ENCODE data around the gene DGKI.

- TF ChIP-seq POLR2A (IDR thresholded peaks at IDR 0.05; ENCODE audit: low read depth, low read length) (no peak), MXI1 (IDR thresholded peaks at IDR 0.05; ENCODE audit: borderline replicate concordance, low read depth, low read length) (no peak), RFX5 (IDR thresholded peaks at IDR 0.05; ENCODE audit: low read depth, low read length) (no peak), MAZ (IDR thresholded peaks at IDR 0.05; ENCODE audit: borderline replicate concordance, low read depth, low read length) (no peak), CTCF (conservative IDR thresholded peaks at IDR 0.05; ENCODE audit: low read depth, low read length) (no peak), MAFK (IDR thresholded peaks at IDR 0.05; ENCODE audit: low read depth, low read length) (no peak), RAD21 (IDR thresholded peaks at IDR 0.05; ENCODE audit: low read length) (no peak)
Observed at GRCh38 chr7:137753948-137754851, 92.6 kb downstream of the DGKI start.
